NB4 (cell line): Measurements from ENCODE around the gene CALM1.
A peak's percentile ranks its signal among the peaks of the same experiment; 100 is the strongest.

Experiments used
- DNase-seq: peaks from one replicate; pipeline ENCODE4 v3.0.0; 2010; ENCODE audit warnings: low read depth
- H3K4me3 ChIP-seq: one replicate; pipeline ENCODE4 v1.5.1; 2011; ENCODE audit warnings: mild to moderate bottlenecking, low read depth, low read length, moderate library complexity
- CTCF ChIP-seq: IDR thresholded peaks from one replicate; pipeline ENCODE4 v1.5.1; 2012; ENCODE audit warnings: low read depth, low read length
- MAX ChIP-seq: IDR thresholded peaks from 2 replicates; pipeline ENCODE4 v1.6.1; 2011; ENCODE audit warnings: low read depth, low read length
- MYC ChIP-seq: IDR thresholded peaks from 2 replicates; pipeline ENCODE4 v1.6.1; 2011; ENCODE audit warnings: low read depth, low read length
- POLR2A ChIP-seq: IDR thresholded peaks from 2 replicates; pipeline ENCODE4 v1.6.1; 2011; ENCODE audit warnings: mild to moderate bottlenecking; ENCODE audit not compliant: insufficient read length; ENCODE audit errors: extremely low read depth

Gene CALM1

GRCh38 chr14:90443161-90444076, 46.6 kb downstream of the CALM1 start:
- no peak for DNase-seq
- TF ChIP-seq CTCF = no peak
- no peak for TF ChIP-seq MYC
- TF ChIP-seq MAX = no peak
- no peak for TF ChIP-seq POLR2A
- no peak overlapping the region for H3K4me3 ChIP-seq

- DNase-seq = peak; percentile 26
- no peak overlapping the region for H3K4me3 ChIP-seq
- TF ChIP-seq MYC = peak; percentile 40; the same call in 1 of the 2 replicates
- TF ChIP-seq CTCF = no peak
- TF ChIP-seq POLR2A = no peak
- 0 out of 2 replicates have a peak, but pooled peaks have one; percentile 11 for TF ChIP-seq MAX
Measured at GRCh38 chr14:90444077-90444696, 47.4 kb downstream of the CALM1 start.

GRCh38 chr14:90445011-90445410, 48.2 kb downstream of the CALM1 start:
- no peak overlapping the region for H3K4me3 ChIP-seq
- TF ChIP-seq CTCF = no peak
- TF ChIP-seq MAX = no peak
- no peak for TF ChIP-seq MYC
- TF ChIP-seq POLR2A = no peak
- no peak for DNase-seq

GRCh38 chr14:90446405-90446804, 49.6 kb downstream of the CALM1 start:
- no peak for TF ChIP-seq POLR2A
- no peak for TF ChIP-seq CTCF
- no peak for TF ChIP-seq MAX
- no peak for TF ChIP-seq MYC
- no peak overlapping the region for H3K4me3 ChIP-seq
- DNase-seq = no peak

GRCh38 chr14:90447720-90448497, 51.1 kb downstream of the CALM1 start:
- no peak overlapping the region for H3K4me3 ChIP-seq
- peak; percentile 18 for DNase-seq
- TF ChIP-seq CTCF (no peak), MYC (no peak)
